Ishikawa (cell line): ENCODE measurements around the gene SLC30A4.

Experiments used
- CEBPB ChIP-seq: IDR thresholded peaks from 2 replicates; pipeline ENCODE4 v1.6.1; 2012
- EGR1 ChIP-seq: IDR thresholded peaks from 2 replicates; pipeline ENCODE4 v1.6.1; 2012
- EP300 ChIP-seq: IDR thresholded peaks from 2 replicates; pipeline ENCODE4 v1.6.1; 2012; ENCODE audit warnings: borderline replicate concordance
- MAX ChIP-seq: IDR thresholded peaks from 2 replicates; pipeline ENCODE4 v1.6.1; 2012
- TAF1 ChIP-seq: IDR thresholded peaks from 2 replicates; pipeline ENCODE4 v1.6.1; 2012; ENCODE audit warnings: low read depth, mild to moderate bottlenecking
- TEAD4 ChIP-seq: IDR thresholded peaks from 2 replicates; pipeline ENCODE4 v1.6.1; 2012
- YY1 ChIP-seq: IDR thresholded peaks from 2 replicates; pipeline ENCODE4 v1.6.1; 2012; ENCODE audit warnings: low read depth
- TF ChIP-seq, protein P1 (sequence below): IDR thresholded peaks from 2 replicates; pipeline ENCODE4 v1.6.1; 2012; ENCODE audit warnings: low read depth, mild to moderate bottlenecking

GRCh38 chr15:45443645-45444044, 78.9 kb downstream of the SLC30A4 start:
- TF ChIP-seq CEBPB (no peak), MAX (no peak), YY1 (no peak), EGR1 (no peak), TEAD4 (no peak), EP300 (no peak), TAF1 (no peak)
- TF ChIP-seq, protein P1, sequence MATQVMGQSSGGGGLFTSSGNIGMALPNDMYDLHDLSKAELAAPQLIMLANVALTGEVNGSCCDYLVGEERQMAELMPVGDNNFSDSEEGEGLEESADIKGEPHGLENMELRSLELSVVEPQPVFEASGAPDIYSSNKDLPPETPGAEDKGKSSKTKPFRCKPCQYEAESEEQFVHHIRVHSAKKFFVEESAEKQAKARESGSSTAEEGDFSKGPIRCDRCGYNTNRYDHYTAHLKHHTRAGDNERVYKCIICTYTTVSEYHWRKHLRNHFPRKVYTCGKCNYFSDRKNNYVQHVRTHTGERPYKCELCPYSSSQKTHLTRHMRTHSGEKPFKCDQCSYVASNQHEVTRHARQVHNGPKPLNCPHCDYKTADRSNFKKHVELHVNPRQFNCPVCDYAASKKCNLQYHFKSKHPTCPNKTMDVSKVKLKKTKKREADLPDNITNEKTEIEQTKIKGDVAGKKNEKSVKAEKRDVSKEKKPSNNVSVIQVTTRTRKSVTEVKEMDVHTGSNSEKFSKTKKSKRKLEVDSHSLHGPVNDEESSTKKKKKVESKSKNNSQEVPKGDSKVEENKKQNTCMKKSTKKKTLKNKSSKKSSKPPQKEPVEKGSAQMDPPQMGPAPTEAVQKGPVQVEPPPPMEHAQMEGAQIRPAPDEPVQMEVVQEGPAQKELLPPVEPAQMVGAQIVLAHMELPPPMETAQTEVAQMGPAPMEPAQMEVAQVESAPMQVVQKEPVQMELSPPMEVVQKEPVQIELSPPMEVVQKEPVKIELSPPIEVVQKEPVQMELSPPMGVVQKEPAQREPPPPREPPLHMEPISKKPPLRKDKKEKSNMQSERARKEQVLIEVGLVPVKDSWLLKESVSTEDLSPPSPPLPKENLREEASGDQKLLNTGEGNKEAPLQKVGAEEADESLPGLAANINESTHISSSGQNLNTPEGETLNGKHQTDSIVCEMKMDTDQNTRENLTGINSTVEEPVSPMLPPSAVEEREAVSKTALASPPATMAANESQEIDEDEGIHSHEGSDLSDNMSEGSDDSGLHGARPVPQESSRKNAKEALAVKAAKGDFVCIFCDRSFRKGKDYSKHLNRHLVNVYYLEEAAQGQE: no peak
